SK-N-MC (cell line): Measurements from ENCODE around the gene SPTLC1.
"Not testable (repeated sequence)": the region's sequence is repeated elsewhere in the genome, so short reads cannot be mapped to it uniquely, and the experiment has no call there.

ENCODE experiments used
- DNase-seq: peaks from one replicate; pipeline ENCODE4 v3.0.0-alpha.2; 2011; ENCODE audit warnings: low read depth, low spot score
- H3K27ac ChIP-seq: fragments of 200-600 bp; sonication (generic); 2 replicates; pipeline ENCODE4 v1.5.1; 2016; ENCODE audit warnings: mixed run types
- H3K36me3 ChIP-seq: fragments of 200-600 bp; sonication (generic); 2 replicates; pipeline ENCODE4 v1.6.1; 2017; ENCODE audit warnings: antibody characterized with exemption, low read length, mixed read lengths; ENCODE audit not compliant: insufficient read depth
- H3K4me3 ChIP-seq: fragments of 200-600 bp; sonication (generic); 2 replicates; pipeline ENCODE4 v1.5.1; 2016
- H3K9ac ChIP-seq: fragments of 200-600 bp; sonication (generic); 2 replicates; pipeline ENCODE4 v1.8.0; 2017; ENCODE audit warnings: mixed run types, mixed read lengths; ENCODE audit not compliant: insufficient read length
- H3K9me3 ChIP-seq: fragments of 200-600 bp; sonication (generic); 2 replicates; pipeline ENCODE4 v1.6.1; 2017; ENCODE audit warnings: low read depth, mild to moderate bottlenecking, antibody characterized with exemption, low read length, moderate library complexity, mixed read lengths
- EZH2 ChIP-seq: fragments of 200-600 bp; sonication (generic); IDR thresholded peaks from one replicate; pipeline ENCODE4 v1.6.1; 2017; ENCODE audit warnings: antibody characterized with exemption
- FOXP2 ChIP-seq: optimal IDR thresholded peaks from 2 replicates; pipeline ENCODE3; 2011; ENCODE audit warnings: mild to moderate bottlenecking, moderate library complexity; ENCODE audit not compliant: insufficient read depth; ENCODE audit errors: extremely low read length, control extremely low read depth
- POLR2AphosphoS5 ChIP-seq: IDR thresholded peaks from 2 replicates; pipeline ENCODE4 v1.6.1; 2012; ENCODE audit warnings: mild to moderate bottlenecking, low read depth, low read length, borderline replicate concordance

The SPTLC1 gene

DNA sequence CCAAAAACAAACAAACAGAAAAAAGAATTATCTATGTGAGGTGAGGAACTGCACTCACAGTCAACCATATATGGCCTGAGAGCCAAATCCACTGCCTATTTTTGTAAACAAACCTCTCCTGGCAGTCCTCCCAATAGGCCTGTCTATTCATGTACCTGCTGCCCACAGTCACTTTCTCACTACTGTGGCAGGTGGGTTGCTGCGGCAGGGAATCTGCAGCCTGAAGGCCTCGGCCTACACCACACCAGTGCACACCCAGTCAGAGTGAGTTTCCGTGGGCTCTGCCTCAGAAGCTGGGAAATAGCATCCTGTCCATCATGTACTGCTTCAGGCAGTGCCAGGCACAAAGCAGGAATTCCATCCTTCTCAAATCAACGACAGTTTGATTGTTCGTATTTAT lies 82.3 kb downstream of the SPTLC1 start:
- Histone ChIP-seq H3K36me3 (peaks cover 27% of the 10 kb centered on the region), H3K27ac (no peak overlapping the region), H3K9ac (no peak overlapping the region), H3K9me3 (no peaks in the 10 kb centered on the region), H3K4me3 (no peak overlapping the region)
- DNase-seq = no peak
- TF ChIP-seq POLR2AphosphoS5 (no peak), EZH2 (no peak), FOXP2 (no peak)

DNA sequence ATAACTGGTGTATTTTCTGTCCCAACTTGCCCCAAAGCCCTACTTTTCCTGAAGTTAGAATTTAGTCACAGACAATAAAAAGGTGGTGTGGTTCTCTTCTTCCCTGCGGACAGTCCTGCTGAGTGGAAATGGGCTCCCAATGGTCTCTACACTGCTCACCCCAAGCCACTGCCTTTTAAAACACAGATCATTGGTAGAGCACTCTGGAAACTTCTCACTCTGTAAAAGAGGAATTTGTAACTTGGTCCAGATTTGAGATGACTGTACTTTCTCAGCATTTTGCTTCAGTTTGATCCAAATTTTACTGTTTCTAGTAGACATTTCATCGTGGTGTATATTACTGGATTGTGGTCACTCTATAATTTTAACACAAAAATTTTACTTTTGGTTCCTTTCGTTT lies 84.8 kb downstream of the SPTLC1 start:
- Histone ChIP-seq H3K27ac (no peak overlapping the region), H3K9ac (no peak overlapping the region), H3K36me3 (peaks cover 10% of the 10 kb centered on the region), H3K4me3 (no peak overlapping the region), H3K9me3 (no peaks in the 10 kb centered on the region)
- no peak for DNase-seq
- no peak for TF ChIP-seq POLR2AphosphoS5
- no peak for TF ChIP-seq EZH2
- TF ChIP-seq FOXP2 = no peak

DNA sequence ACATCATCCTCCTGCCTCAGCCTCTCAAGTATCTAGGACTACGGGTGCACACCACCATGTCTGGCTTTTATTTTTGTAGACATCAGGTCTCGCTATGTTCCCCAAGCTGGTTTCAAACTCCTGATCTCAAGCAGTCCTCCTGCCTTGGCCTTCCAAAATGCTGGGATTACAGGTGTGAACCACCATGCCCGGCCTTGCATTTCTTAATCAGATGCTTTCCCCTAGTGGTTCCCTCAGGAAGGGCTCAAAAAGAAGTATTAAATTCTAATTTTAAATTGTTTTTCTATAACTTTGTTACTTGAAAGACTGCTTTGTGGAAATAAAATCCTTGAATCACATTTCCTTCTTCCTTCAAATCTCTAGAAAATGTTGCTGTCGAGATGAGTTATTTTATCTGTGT lies 85.7 kb downstream of the SPTLC1 start:
- H3K36me3 ChIP-seq = peaks cover 3% of the 10 kb centered on the region; the same call in 1 of the 2 replicates
- no peak for DNase-seq

DNA sequence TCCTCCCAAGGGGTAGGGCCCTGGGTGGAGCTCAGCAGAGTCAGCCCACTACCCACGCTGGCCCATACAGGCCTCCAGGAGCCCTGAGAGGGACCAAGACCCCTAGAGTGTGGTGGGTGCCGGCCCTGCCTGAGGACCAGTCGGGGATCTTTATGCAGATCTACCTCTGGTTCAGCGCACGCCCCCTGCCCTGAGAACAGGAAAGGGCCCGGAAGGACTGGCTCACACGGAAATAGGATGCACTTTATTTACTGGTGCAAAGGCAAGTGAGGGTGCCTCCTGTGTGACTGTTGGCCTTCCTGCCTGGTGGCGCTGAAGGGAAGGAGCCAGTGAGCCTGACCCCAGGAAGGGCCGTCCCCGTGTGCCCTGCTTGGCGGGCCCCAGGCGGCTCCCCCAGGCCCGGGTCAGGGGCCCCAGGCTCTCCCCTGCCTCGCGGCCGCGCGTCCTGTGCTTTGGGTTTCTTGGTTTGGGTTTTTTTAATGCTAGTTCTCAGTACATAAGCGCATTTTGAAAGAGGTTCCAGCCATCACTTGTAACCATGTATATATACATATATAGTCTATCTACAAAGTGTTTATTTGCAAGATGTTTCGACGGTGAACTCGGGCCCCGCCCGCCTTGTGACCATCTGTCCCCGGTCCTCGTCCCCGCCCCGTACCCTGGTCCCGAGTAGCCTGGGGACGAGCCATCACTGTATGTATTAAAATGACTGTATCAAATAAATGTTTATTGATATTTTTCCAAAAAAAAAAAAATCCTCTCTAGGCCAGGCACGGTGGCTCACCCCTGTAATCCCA lies 88.8 kb downstream of the SPTLC1 start:
- no peak for TF ChIP-seq POLR2AphosphoS5
- TF ChIP-seq FOXP2 = no peak
- TF ChIP-seq EZH2 = no peak
- no peaks in the 10 kb centered on the region for H3K36me3 ChIP-seq
- no peak overlapping the region for H3K27ac ChIP-seq
- no peak overlapping the region for H3K9ac ChIP-seq
- H3K9me3 ChIP-seq = no peaks in the 10 kb centered on the region
- H3K4me3 ChIP-seq = no peak overlapping the region
- no peak for DNase-seq

More for the DNA sequence above, 85.7 kb downstream of the SPTLC1 start:
- no peak overlapping the region for H3K27ac ChIP-seq
- no peak overlapping the region for H3K4me3 ChIP-seq
- H3K9ac ChIP-seq = no peak overlapping the region
- TF ChIP-seq POLR2AphosphoS5 = no peak
- TF ChIP-seq FOXP2 = no peak
- no peak for TF ChIP-seq EZH2
- no peaks in the 10 kb centered on the region for H3K9me3 ChIP-seq

DNA sequence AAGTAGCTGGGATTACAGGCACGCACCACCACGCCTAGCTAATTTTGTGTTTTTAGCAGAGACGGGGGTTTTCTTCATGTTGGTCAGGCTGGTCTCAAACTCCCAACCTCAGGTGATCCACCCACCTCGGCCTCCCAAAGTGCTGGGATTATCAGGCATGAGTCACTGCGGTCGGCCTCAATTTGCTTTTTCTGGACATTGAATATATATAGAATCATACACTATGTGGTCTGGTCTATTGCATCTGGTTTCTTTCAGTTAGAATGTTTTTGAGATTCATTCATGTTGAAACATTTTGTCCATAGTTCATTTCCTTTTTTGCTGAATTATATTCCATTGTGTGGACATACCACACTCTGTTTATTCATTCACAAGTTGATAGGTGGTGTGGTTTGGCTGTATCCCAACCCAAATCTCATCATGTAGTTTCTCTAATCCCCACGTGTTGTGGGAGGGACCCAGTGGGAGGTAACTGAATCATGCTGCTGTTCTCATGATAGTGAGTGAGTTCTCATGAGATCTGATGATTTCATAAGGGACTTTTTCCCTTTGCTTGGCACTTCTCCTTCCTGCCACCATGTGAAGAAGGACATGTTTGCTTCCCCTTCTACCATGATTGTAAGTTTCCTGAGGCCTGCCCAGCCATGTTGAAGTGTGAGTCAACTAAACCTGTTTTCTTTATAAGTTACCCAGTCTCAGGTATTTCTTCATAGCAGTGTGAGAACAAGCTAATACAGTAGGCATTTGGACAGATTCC lies 93.2 kb downstream of the SPTLC1 start:
- H3K27ac ChIP-seq, H3K9me3 ChIP-seq, H3K4me3 ChIP-seq, H3K36me3 ChIP-seq, DNase-seq, H3K9ac ChIP-seq: not testable (repeated sequence)

DNA sequence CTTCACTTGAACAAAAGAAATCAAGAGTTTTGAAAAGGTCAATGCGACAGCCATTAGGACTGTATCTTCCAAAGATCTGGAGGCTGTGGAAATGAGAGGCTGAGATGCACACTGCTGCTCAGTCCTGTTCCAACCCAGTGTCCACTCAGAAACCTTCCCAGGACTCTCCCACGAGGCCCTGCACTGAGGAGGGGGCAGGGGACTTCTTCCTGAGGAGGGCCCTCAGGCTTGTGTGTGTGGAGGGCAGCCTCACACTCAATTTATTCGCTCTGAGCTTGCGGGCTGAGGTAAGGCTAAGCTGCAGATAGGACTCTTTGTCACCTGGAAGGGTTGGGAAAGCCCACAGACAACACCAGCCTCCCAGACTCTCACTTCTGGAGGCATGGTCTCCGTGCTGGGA lies 95.6 kb downstream of the SPTLC1 start:
- Histone ChIP-seq H3K36me3 (no peaks in the 10 kb centered on the region), H3K27ac (no peak overlapping the region), H3K9ac (no peak overlapping the region), H3K4me3 (no peak overlapping the region), H3K9me3 (no peaks in the 10 kb centered on the region)
- DNase-seq = no peak
- TF ChIP-seq EZH2 (no peak), POLR2AphosphoS5 (no peak), FOXP2 (no peak)

DNA sequence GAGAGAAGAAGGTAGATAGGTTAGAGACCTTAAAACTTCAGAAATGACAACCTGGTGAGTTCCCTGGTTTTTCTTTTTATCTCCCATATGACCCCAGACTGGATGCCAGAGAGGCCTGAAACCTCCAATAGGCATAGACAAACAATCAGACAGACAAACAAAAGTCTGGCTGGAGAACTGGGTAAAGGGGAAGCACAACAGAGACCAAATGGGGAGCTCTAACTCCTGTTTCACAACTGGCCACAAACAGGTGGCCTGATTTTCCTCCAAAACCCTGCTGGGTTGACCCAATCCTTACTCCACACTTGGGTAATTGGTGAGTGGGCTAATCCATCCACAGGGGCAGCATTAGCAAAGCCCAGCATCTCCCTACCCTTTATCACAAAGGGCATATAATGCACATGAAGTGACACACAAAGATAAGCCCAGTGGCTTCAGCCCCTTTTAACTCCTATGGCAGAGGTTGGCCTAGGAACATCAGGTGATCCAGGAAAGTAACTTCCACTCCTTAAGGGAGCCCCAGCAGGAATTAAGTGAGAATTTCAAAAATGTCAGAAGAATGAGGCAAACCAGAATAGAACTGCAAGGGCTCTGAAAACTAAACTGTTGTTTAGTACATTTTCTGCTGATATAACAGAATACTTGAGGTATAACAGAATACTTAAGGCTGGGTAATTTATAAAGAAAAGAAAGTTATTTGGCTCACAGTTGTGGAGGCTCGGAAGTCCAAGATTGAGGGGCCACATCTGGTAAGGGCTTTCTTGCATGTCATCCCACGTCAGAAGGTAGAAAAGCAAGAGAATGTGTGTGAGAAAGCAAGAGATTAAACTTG lies 104.3 kb downstream of the SPTLC1 start:
- H3K36me3 ChIP-seq = no peaks in the 10 kb centered on the region
- DNase-seq = no peak
- TF ChIP-seq FOXP2 (no peak), EZH2 (no peak), POLR2AphosphoS5 (no peak)
- H3K9ac ChIP-seq = no peak overlapping the region
- no peak overlapping the region for H3K27ac ChIP-seq
- no peak overlapping the region for H3K4me3 ChIP-seq
- 0 out of 2 replicates have a peak, but pooled peaks cover 4% of the 10 kb centered on the region for H3K9me3 ChIP-seq

DNA sequence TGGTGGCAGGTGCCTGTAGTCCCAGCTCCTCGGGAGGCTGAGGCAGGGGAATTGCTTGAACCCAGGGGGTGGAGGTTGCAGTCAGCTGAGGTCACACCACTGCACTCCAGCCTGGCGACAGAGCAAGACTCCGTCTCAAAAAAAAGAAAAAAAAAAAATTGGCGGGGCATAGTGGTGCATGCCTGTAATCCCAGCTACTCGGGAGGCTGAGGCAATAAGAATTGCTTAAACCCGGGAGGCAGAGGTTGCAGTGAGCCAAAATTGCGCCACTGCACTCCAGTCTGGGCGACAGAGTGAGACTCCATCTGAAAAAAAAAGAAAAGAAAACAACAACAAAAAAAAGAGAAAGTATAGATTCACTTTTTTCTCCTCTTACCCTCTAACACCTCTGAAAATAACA lies 105.0 kb downstream of the SPTLC1 start:
- not testable (repeated sequence) for H3K9ac ChIP-seq, H3K9me3 ChIP-seq, DNase-seq, H3K4me3 ChIP-seq, H3K36me3 ChIP-seq, H3K27ac ChIP-seq

DNA sequence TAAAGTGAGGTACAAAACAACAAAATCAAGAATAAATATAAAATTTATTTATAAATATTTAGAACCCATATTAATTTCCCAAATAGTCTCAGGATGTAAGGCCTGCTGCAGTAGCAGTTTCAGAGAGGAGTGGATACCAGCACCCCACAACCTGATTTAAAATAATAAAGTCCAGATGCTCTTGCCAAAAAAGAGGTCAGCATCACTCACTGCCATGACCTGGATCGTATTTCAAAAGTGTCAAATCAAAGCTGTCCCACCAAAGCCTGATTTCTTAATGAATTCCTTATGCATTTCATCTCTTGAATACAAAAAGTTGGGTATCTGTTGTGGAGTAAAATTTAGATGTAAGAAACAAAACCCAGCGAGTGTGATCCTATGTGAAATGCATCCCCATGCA lies 107.2 kb downstream of the SPTLC1 start:
- H3K9me3 ChIP-seq = no peaks in the 10 kb centered on the region
- H3K4me3 ChIP-seq = no peak overlapping the region
- TF ChIP-seq FOXP2 = no peak
- TF ChIP-seq POLR2AphosphoS5 = no peak
- no peak for TF ChIP-seq EZH2
- no peak for DNase-seq
- H3K9ac ChIP-seq = no peak overlapping the region
- no peak overlapping the region for H3K27ac ChIP-seq
- H3K36me3 ChIP-seq = no peaks in the 10 kb centered on the region
